Muscle of leg (tissue), 9 donors: ENCODE results near the gene OR52B2. TPM values are rescaled to one million over a fixed set of nuclear protein-coding genes. Genes with fewer than 3 reads are reported as not detected.

Experiments used
- polyA plus RNA-seq, 8 donors: library from polyadenylated mRNA; unstranded; fragments of 120-200 nt; gene quantifications; one replicate each; pipeline versions ENCODE4 v1.2.1 to v1.2.3, GENCODE V29; 2013; ENCODE audit warnings: inconsistent platforms in 1 of 8, low replicate concordance in 1 of 8; ENCODE audit not compliant: insufficient read length in 8 of 8, insufficient read depth in 1 of 8
- total RNA-seq: library from RNA; stranded (reverse); fragments of 120-200 nt; gene quantifications from one replicate; pipeline ENCODE4 v1.2.4, GENCODE V29; 2013

The OR52B2 gene
- total and polyA plus RNA-seq, 9 donors: 0.09 TPM; not detected in 8

Other genes with a start within 250 kb of the OR52B2 start
- not detected for gene OR56A3, start 228.1 kb downstream of the OR52B2 start, total RNA-seq
- gene OR56A3, start 228.1 kb downstream of the OR52B2 start, polyA plus RNA-seq: not detected
- gene OR56A5, start 201.8 kb downstream of the OR52B2 start, total RNA-seq: not detected
- gene OR56A5, start 201.8 kb downstream of the OR52B2 start, polyA plus RNA-seq: under 1 TPM in 1 of 8 donors, not detected in 7; 0.39 TPM
- gene OR52L1, start 183.3 kb downstream of the OR52B2 start, total RNA-seq: not detected
- gene OR52L1, start 183.3 kb downstream of the OR52B2 start, polyA plus RNA-seq: not detected
- under 0.01 TPM for gene OR56A4, start 163.4 kb downstream of the OR52B2 start, total RNA-seq
- under 1 TPM in 2 of 8 donors, not detected in 6; 0.06 to 0.07 TPM for gene OR56A4, start 163.4 kb downstream of the OR52B2 start, polyA plus RNA-seq
- gene OR56A1, start 139.6 kb downstream of the OR52B2 start, total RNA-seq: not detected
- under 1 TPM in 1 of 8 donors, not detected in 7; 0.06 TPM for gene OR56A1, start 139.6 kb downstream of the OR52B2 start, polyA plus RNA-seq
- not detected for gene OR56B4, start 62.6 kb downstream of the OR52B2 start, total RNA-seq
- gene OR56B4, start 62.6 kb downstream of the OR52B2 start, polyA plus RNA-seq: under 1 TPM in 1 of 8 donors, not detected in 7; 0.15 TPM
- gene OR52W1, start 28.9 kb upstream of the OR52B2 start, total RNA-seq: not detected
- under 1 TPM in 1 of 8 donors, not detected in 7; 0.19 TPM for gene OR52W1, start 28.9 kb upstream of the OR52B2 start, polyA plus RNA-seq
- gene C11orf42, start 35.2 kb upstream of the OR52B2 start, total RNA-seq: not detected
- under 1 TPM; 0.14 to 0.68 (median 0.24) TPM for gene C11orf42, start 35.2 kb upstream of the OR52B2 start, polyA plus RNA-seq
- gene FHIP1B, start 64.3 kb upstream of the OR52B2 start, total RNA-seq: 14.0 TPM
- 10 to 100 TPM; 19.0 to 32.1 (median 24.9) TPM for gene FHIP1B, start 64.3 kb upstream of the OR52B2 start, polyA plus RNA-seq
- not detected for gene CNGA4, start 68.8 kb upstream of the OR52B2 start, total RNA-seq
- gene CNGA4, start 68.8 kb upstream of the OR52B2 start, polyA plus RNA-seq: under 1 TPM in 7 of 8 donors, not detected in 1; 0.07 to 0.43 (median 0.21) TPM
- gene CCKBR, start 89.5 kb upstream of the OR52B2 start, total RNA-seq: not detected
- gene CCKBR, start 89.5 kb upstream of the OR52B2 start, polyA plus RNA-seq: under 1 TPM in 2 of 8 donors, not detected in 6; 0.09 to 0.21 TPM
- 43.5 TPM for gene CAVIN3, start 150.2 kb upstream of the OR52B2 start, total RNA-seq
- gene CAVIN3, start 150.2 kb upstream of the OR52B2 start, polyA plus RNA-seq: 10 to 100 TPM; 28.3 to 42.7 (median 35.8) TPM
- gene SMPD1, start 220.1 kb upstream of the OR52B2 start, total RNA-seq: 16.7 TPM
- 10 to 100 TPM; 22.9 to 28.4 (median 26.0) TPM for gene SMPD1, start 220.1 kb upstream of the OR52B2 start, polyA plus RNA-seq
- gene APBB1, start 248.8 kb upstream of the OR52B2 start, total RNA-seq: 26.4 TPM
- 10 to 100 TPM; 26.0 to 33.2 (median 30.5) TPM for gene APBB1, start 248.8 kb upstream of the OR52B2 start, polyA plus RNA-seq